Measurements from ENCODE around the gene RASSF3.

GRCh38 chr12:64706306-64706705 lies 96.0 kb downstream of the RASSF3 start:
- TF ChIP-seq CTCF (conservative IDR thresholded peaks at IDR 0.05; ENCODE audit: low read depth, low read length) = no peak
- no peak for TF ChIP-seq EZH2phosphoT487 (IDR thresholded peaks at IDR 0.05; ENCODE audit: borderline replicate concordance, low read length)
